Activated T-helper 17 cell treated with anti-CD3 and anti-CD28 coated beads, Interleukin-2, amount 50 U/mL, for 72 hours (primary cell): ENCODE results near the gene AMY2A. TPM values are rescaled to one million over a fixed set of nuclear protein-coding genes. Genes with fewer than 3 reads are reported as not detected.
"Not testable (repeated sequence)": the region's sequence is repeated elsewhere in the genome, so short reads cannot be mapped to it uniquely, and the experiment has no call there.

ENCODE experiments used
- ATAC-seq: fragments of 150-1000 bp; cut with Tn5 transposase; replicated peaks from 2 replicates; pipeline ENCODE4 v1.10.0; 2021; ENCODE audit warnings: mild to moderate bottlenecking, moderate library complexity
- H3K27ac Mint-ChIP-seq: one replicate; pipeline ENCODE4 v1.8.0; 2022; ENCODE audit warnings: mixed read lengths
- H3K27me3 Mint-ChIP-seq: one replicate; pipeline ENCODE4 v1.8.0; 2022; ENCODE audit warnings: mixed read lengths
- H3K36me3 Mint-ChIP-seq: one replicate; pipeline ENCODE4 v1.8.0; 2022; ENCODE audit warnings: low read depth, mild to moderate bottlenecking, mixed read lengths
- H3K4me1 Mint-ChIP-seq: one replicate; pipeline ENCODE4 v1.8.0; 2022; ENCODE audit warnings: mixed read lengths
- H3K4me3 Mint-ChIP-seq: one replicate; pipeline ENCODE4 v1.8.0; 2022; ENCODE audit warnings: mild to moderate bottlenecking, mixed read lengths
- H3K9me3 Mint-ChIP-seq: one replicate; pipeline ENCODE4 v1.8.0; 2022; ENCODE audit warnings: mixed read lengths
- total RNA-seq, 2 donors: library from RNA; stranded (reverse); gene quantifications; one replicate each; pipeline ENCODE4 v1.2.3, GENCODE V29; 2022

The AMY2A gene
- total RNA-seq, 2 donors from 2014 or later = not detected

DNA sequence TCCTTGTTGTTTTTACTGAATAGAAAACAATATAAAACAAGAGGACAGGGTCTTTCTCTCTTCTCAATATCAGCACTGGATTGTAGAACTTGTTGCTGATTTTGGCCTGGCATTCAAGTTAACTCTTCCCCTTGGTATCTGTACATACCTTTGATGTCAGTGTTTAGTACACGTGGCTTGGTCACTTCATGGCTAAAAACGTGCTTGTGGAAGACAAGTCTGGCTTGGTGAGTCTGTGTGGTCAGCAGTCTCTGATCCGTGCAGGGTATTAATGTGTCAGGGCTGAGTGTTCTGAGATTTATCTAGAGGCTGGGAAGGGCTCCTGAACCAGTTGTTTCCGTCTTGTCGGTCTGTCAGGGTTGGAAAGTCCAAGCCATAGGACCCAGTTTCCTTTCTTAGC lies 38.2 kb downstream of the AMY2A start, which contains the start of gene AMY1A:
Gene AMY1A (plus strand): TSS at position 301 of the 400 bp plus-strand sequence. CDS start 571 bp downstream, outside the sequence.
- not testable (repeated sequence) for H3K4me1 Mint-ChIP-seq, ATAC-seq, H3K36me3 Mint-ChIP-seq, H3K9me3 Mint-ChIP-seq, H3K27ac Mint-ChIP-seq, H3K4me3 Mint-ChIP-seq, H3K27me3 Mint-ChIP-seq

Other genes with a start within 250 kb of the AMY2A start
- gene RNPC3, start 91.7 kb upstream of the AMY2A start, total RNA-seq = 10 to 100 TPM; 14.2 to 27.2 TPM
- 10 to 100 TPM in 1 of 2 donors, 1 to 10 TPM in 1; 6.3 to 14.6 TPM for gene AMY2B, start 45.8 kb upstream of the AMY2A start, total RNA-seq
- not detected for gene AMY1A, start 38.3 kb downstream of the AMY2A start, total RNA-seq
- gene AMY1B, start 78.8 kb downstream of the AMY2A start, total RNA-seq = not detected
- gene AMY1C, start 132.5 kb downstream of the AMY2A start, total RNA-seq = not detected